RCC 7860 (cell line): ENCODE data around the gene EXD3.

ENCODE experiments used
- DNase-seq: peaks from one replicate; pipeline ENCODE4 v3.0.0-alpha.2; 2015; ENCODE audit warnings: low spot score
- FAIRE-seq: peaks from 2 replicates; lab custom pipeline; 2012; peaks lifted over from hg19 to GRCh38; lab: Jason Lieb, UNC

The EXD3 gene

DNA sequence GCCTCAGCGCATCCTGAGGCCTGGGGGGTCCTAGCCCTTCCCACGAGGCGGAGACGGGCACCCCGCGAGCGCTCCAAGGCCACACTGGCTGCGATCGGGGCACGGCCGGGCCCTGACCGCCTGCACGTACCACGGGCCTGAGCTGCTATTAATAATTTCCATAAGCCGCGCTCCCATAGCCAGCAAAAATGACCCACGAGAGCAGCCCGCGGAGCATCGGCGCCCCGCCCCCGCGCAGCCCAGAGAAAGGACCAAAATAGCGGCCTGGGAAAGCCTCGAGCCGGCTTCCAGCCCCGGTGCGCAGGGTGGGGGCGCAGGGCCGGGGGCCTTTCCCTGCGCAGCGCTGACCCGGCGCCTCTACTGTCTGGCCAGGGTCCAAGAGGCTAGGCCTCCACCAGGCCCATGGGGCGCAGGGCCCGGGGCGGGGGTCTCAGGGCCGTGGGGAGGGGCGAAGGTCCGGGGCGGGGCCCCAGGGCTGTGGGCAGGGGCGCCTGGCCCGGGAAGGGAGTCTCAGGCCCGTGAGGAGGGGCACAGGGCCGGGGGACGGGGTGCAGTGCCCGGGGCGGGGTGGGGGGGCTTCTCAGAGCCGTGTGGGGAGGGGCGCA, 54.4 kb downstream of the EXD3 start:
- DNase-seq (no peak), FAIRE-seq (no peak)

- no peak for DNase-seq
- FAIRE-seq = no peak
Observed at GRCh38 chr9:137367506-137368430, 55.2 kb downstream of the EXD3 start.

DNA sequence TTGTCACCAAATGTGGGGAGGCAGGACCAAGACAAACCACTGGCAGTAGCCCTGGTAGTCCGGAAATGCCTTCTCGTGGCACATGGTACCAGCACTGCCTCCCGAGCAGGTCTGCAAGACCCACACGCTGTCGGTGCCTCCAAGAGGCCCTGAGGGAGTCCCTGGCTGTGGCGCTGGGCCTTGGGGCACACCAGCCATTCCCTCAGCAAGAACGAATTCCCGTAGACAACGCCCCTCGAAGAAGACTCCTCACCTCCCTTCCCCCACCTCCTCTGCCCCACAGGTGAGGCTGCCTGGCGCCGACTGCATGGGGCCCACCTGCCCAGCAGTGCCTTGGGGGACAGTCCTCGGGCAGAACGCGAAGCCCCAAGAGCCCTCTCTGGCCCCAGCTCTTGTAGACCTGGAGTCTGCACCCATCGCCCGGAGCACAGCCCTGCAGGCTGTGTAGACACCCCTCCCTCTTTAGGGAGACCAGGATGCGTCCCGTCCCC, 56.0 kb downstream of the EXD3 start:
- DNase-seq = no peak

DNA sequence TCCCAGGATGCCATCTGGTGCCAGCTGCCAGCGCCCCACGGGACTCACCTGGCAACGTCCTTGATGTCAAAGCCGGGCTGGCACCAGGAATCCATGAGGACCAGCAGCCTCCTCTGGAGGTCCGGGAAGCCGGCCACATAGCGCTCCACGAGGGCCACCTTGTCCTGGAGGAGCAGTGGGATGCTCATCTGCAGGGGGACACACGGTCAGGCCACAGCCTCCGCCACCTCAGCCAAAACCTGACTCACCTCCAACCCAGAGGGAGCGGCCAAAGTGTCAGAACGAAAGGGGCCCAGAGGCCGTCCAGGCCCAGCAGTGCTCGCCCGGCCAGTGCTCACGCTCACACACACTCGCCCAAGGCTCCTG, 56.5 kb downstream of the EXD3 start:
- FAIRE-seq (no peak), DNase-seq (no peak)

More for the DNA sequence above, 56.0 kb downstream of the EXD3 start:
- no peak for FAIRE-seq

DNA sequence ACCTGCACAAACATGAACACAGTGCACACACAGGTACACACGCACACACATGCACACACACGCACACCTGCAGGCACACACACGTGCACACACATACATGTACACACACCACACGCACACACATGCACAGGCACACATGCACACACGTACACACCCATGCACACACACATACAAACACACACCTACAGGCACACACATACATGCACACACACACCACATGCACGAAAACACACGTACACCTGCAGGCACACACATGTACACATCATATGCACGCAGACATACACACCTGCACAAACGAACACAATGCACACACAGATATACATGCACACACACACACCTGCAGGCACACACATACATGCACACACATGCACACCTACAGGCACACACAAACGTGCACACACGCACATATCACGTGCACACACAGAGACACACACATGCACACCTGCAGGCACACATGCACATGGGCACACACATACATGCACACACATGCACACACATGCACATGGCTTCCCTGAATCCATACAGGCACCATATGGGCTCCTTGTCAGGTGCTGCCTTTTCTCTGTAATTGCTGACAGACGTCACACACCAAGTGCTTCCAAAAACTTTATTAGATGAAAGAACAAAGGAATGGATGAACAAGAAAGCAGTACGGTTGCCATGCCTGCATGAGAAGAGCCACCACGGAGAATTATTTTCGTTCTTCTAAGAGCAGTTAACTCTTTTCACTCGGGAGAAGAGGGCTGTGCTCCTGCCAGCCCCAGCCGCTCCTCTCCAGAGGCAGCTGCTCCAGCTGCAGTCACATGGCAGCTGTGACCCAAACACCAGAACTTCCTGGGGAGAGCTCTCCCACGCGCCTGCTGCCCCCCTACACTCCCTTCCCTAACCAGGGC, 57.2 kb downstream of the EXD3 start:
- DNase-seq = no peak
- no peak for FAIRE-seq

DNA sequence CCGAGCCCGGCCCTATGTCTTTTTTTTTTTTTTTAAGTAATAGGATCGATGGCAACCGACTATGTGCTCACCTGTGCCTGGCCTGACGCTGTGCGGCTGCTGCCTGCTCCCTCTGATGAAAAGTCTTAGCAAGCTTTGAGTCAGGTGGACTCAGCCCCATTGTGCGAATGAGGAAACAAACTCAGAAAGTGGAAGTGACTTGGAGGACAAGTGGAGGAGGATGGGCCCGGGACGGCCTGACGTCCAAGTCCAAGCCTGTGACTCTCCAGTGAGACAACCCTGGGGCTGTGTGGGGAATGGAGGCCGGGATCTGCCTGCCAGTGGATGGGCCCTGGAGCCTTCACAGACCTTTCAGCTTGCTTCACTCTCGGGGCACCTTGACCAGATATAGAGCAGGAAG, 57.9 kb downstream of the EXD3 start:
- DNase-seq (no peak), FAIRE-seq (no peak)

DNA sequence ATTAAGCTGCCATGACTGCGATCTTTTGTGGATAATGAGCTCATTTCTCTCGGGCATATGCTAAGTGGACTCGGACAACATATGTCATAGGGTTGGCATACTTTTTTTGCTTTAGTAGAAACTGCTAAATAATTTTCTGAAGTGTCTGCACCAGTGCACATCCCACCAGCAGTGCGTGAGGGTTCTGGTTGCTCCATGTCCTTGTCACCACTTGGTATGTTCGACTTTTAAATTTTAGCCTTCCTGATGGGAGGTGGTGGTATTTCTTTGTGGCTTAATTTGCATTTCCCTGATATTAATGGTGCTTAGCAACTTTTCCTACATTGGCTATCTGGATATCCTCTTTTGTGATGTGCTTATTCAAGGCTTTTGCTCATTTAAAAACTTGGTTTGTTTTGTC, 63.1 kb downstream of the EXD3 start:
- no peak for FAIRE-seq
- no peak for DNase-seq

GRCh38 chr9:137358126-137358525, 64.8 kb downstream of the EXD3 start:
- DNase-seq (no peak), FAIRE-seq (no peak)

DNA sequence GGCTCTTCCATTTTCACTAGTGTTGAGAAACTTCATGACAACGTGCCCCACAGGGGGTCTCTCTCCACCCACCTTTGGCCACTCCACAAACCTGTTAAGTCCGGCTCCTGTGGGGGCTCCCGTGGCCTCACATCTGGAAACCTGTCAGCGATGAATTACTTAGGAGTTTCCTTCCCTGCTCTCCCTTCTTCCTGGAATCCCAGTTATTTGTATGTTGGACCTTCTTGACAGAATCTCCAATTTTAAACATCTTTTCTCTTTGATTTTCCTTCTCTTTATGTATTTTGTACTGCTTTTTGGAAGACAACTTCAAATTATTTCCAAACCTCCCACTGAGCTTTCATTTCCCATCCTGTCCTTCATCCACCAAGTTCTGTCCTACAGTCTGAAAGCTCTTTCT, 65.8 kb downstream of the EXD3 start:
- DNase-seq = no peak
- no peak for FAIRE-seq

DNA sequence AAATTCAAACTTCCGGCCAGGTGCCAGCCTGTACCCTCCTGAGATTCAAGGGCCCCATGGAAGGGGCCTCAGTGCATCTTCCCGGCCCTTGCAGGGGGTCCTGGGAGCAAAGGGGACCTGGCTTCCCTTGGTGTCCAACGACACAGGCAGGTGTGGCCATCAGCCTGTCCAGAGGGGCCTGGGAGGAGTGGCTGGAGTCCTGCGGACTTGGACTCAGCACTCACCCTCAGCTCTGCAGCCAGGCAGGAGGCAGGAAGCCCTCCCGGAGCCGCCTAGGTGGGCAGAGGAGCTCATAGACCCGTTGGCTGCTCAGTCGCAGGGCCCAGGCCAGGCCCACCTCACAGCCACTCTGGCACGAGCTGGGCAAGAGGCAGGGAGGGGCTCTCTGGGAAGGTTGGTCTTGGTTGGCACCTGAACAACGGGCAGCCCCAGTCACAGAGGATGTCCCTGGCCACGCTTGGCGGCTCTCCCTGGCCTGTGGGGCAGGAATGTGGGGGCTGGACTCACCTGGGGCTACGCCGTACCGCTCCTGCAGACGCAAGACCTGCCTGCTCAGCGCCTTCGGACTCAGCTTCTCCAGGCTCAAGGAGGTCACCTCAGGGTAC, 67.1 kb downstream of the EXD3 start:
- DNase-seq (no peak), FAIRE-seq (no peak)

DNA sequence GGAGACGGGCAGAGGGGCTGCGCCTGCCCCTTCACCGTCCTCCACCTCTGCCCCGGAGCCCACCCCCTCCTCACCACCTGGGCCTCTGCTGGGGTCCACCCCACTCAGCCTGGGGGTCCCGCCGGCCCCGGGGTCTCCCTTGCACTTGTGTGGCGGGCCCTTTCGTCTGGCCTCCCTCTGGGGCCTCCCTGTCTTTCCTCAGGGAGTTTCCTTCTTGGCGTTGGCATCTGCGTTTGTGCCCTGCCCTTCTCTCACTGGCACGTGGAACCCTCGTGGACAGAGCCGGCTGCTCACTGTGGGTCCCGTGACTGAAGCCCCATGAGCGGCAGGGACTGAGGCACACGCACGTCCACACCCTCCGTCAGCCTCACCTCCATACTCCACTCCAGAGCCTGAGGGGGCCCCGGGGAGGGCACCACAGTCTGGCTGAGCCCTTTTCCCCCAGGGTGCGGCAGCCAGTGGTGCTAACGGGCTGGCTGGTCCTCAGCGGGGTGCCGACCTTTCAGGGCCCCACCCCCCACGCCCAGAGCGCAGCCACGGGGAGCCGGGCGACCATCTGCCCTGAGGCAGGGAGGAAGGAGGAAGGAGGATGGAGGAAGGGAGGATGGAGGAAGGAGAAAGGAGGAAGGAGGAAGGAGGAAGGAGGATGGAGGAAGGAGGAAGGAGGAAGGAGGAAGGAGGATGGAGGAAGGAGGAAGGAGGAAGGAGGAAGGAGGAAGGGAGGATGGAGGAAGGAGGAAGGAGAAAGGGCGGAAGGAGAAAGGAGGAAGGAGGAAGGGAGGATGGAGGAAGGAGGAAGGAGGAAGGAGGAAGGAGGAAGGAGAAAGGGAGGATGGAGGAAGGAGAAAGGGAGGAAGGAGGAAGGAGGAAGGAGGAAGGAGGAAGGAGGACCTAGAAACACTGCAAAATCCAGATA, 67.9 kb downstream of the EXD3 start:
- DNase-seq (no peak), FAIRE-seq (no peak)

- FAIRE-seq = no peak
- DNase-seq = no peak
Observed at GRCh38 chr9:137354153-137354844, 68.7 kb downstream of the EXD3 start.

GRCh38 chr9:137353223-137354152, 69.5 kb downstream of the EXD3 start:
- DNase-seq = no peak
- FAIRE-seq = no peak

DNA sequence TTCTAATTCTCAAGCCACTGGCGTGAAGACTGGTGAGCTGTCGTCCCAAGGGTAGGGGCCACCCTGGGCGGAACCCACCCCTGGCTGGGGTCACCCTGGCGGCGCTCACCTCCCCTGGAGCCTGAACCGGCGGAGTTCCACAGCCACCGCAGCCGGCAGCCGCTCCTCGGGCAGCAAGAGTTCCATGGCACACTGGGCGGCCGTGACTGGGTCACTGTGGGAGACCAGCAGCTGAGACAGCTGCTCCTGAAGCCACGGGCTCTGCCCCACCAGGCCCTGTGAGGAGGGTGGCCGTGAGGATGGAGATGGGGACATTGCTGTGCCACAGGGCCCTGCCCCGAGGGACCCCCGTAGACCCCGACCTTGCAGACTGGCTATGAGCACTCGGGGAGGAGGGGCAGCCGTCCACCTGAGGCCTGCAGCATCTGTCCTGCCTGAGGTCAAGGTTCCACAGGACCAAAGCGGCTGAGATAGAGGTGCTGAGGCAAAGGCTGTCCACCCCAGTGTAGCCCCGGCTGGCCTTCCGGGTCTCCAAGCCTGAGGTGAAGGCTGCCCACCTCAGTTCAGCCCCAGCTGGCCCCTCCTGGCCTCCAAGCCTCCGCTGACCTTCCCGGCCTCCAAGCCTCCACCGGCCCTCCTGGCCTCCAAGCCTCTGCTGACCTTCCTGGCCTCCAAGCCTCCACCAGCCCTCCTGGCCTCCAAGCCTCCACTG, 70.3 kb downstream of the EXD3 start:
- no peak for FAIRE-seq
- no peak for DNase-seq

DNA sequence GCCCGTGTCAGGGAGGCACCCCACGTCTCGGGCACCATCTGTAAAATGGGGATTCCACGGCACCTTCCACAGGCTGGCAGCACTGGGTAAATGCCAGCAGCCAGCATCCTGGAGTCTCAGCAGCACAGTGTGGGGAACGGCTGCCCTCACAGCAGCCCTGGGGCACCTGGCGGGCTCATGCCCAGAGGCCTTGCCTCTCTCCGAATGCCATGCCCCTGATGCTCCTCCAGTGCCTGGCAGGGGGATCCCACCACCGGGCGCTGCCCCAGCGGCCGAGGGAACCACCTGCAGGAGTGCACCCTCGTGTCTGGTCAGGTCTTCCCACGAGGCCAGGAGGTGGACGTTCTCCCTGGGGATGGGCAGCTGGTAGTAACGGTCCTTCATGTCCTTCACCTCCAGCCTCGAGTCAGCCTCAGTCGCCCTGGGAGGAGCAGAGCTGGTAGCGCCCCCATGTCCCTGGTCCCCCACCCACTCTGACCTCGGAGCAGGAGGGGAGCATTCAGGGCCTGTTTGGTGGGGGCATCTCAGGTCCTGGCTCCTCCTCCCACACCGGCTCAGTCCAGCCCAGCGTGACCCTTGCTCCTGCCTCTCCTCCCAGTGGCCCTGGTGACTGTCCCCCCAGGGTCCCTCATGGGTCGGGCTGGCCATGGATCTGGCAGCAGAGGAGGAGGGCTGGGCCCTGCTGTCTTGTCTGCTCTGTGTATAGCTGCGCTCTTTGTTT, 71.0 kb downstream of the EXD3 start:
- FAIRE-seq (no peak), DNase-seq (no peak)

- FAIRE-seq (no peak), DNase-seq (no peak)
Observed at GRCh38 chr9:137350696-137351584, 72.0 kb downstream of the EXD3 start.
